HEK293 (cell line): ENCODE data around the gene ACTRT2.

Experiments
- CTCF ChIA-PET: fragments of 350-600 bp; formaldehyde crosslinking; extraction: SDS; loops from one replicate; lab custom pipeline; 2021; ENCODE audit warnings: antibody characterized with exemption; lab: Yijun Ruan, JAX
- POLR2A ChIA-PET: fragments of 300-600 bp; formaldehyde crosslinking; extraction: SDS; loops from one replicate; lab custom pipeline; 2020; ENCODE audit warnings: antibody characterized with exemption, inconsistent platforms; lab: Yijun Ruan, JAX
- H3K27ac ChIP-seq: fragments of 200-500 bp; sonication (Bioruptor generic); 2 replicates; pipeline ENCODE4 v1.5.1; 2014; ENCODE audit warnings: low read depth, low read length, control low read depth, inconsistent platforms; ENCODE audit errors: extremely low read depth
- H3K36me3 ChIP-seq, 2 experiments: fragments of 200-500 bp in 1 of 2; sonication (Bioruptor generic) in 1 of 2; 1 replicate in 1 of 2; 2 replicates in 1 of 2; pipeline ENCODE4 v1.5.1; 2014 to 2017; ENCODE audit warnings: inconsistent platforms in 2 of 2, low read length in 2 of 2; ENCODE audit not compliant: control insufficient read depth in 2 of 2, insufficient read depth in 1 of 2
- H3K4me1 ChIP-seq: fragments of 200-500 bp; sonication (Bioruptor generic); 2 replicates; pipeline ENCODE4 v1.5.1; 2014; ENCODE audit warnings: mild to moderate bottlenecking, low read length, inconsistent platforms; ENCODE audit not compliant: control insufficient read depth, insufficient read depth
- H3K4me3 ChIP-seq: 2 replicates; pipeline ENCODE4 v1.5.1; 2011; ENCODE audit warnings: low read depth, mild to moderate bottlenecking, control low read depth, low read length, moderate library complexity
- H3K9me3 ChIP-seq: fragments of 200-500 bp; sonication (Bioruptor generic); 2 replicates; pipeline ENCODE4 v1.5.1; 2014; ENCODE audit warnings: low read depth, low read length, inconsistent platforms; ENCODE audit not compliant: control insufficient read depth, insufficient read depth
- BCL6B ChIP-seq: fragments of 450-650 bp; formaldehyde crosslinking; IDR thresholded peaks from 2 replicates; pipeline ENCODE4 v1.5.1; 2017; ENCODE audit warnings: missing biosample characterization, missing genetic modification characterization
- OVOL3 ChIP-seq: fragments of 450-650 bp; formaldehyde crosslinking; IDR thresholded peaks from 2 replicates; pipeline ENCODE4 v1.5.1; 2016; ENCODE audit warnings: missing biosample characterization, missing genetic modification characterization
- PRDM4 ChIP-seq: fragments of 450-650 bp; formaldehyde crosslinking; IDR thresholded peaks from 2 replicates; pipeline ENCODE4 v1.5.1; 2017; ENCODE audit warnings: missing biosample characterization, missing genetic modification characterization
- SCRT1 ChIP-seq: fragments of 450-650 bp; formaldehyde crosslinking; IDR thresholded peaks from 2 replicates; pipeline ENCODE4 v1.5.1; 2016; ENCODE audit warnings: missing biosample characterization, missing genetic modification characterization, borderline replicate concordance
- SETDB1 ChIP-seq: IDR thresholded peaks from one replicate; pipeline ENCODE4 v1.6.1; 2017; ENCODE audit warnings: mild to moderate bottlenecking, low read length, moderate library complexity, mixed read lengths; ENCODE audit not compliant: insufficient read length
- YY2 ChIP-seq: fragments of 450-650 bp; formaldehyde crosslinking; IDR thresholded peaks from 2 replicates; pipeline ENCODE4 v1.5.1; 2016; ENCODE audit warnings: missing biosample characterization, missing genetic modification characterization
- ZNF155 ChIP-seq: fragments of 450-650 bp; formaldehyde crosslinking; IDR thresholded peaks from 2 replicates; pipeline ENCODE4 v1.5.1; 2016; ENCODE audit warnings: missing biosample characterization, missing genetic modification characterization
- ZNF169 ChIP-seq: fragments of 450-650 bp; formaldehyde crosslinking; IDR thresholded peaks from 2 replicates; pipeline ENCODE4 v1.5.1; 2016; ENCODE audit warnings: missing biosample characterization, missing genetic modification characterization
- ZNF521 ChIP-seq: fragments of 450-650 bp; formaldehyde crosslinking; IDR thresholded peaks from 2 replicates; pipeline ENCODE4 v1.5.1; 2017; ENCODE audit warnings: missing biosample characterization, mild to moderate bottlenecking, missing genetic modification characterization
- ZNF548 ChIP-seq: fragments of 450-650 bp; formaldehyde crosslinking; IDR thresholded peaks from 2 replicates; pipeline ENCODE4 v1.5.1; 2016; ENCODE audit warnings: missing biosample characterization, missing genetic modification characterization
- ZNF555 ChIP-seq: fragments of 450-650 bp; formaldehyde crosslinking; conservative IDR thresholded peaks from 2 replicates; pipeline ENCODE4 v1.5.1; 2017; ENCODE audit warnings: missing biosample characterization, mild to moderate bottlenecking, missing genetic modification characterization, inconsistent platforms
- ZNF558 ChIP-seq: fragments of 450-650 bp; formaldehyde crosslinking; IDR thresholded peaks from 2 replicates; pipeline ENCODE4 v1.5.1; 2016; ENCODE audit warnings: missing biosample characterization, missing genetic modification characterization
- ZNF600 ChIP-seq: fragments of 450-650 bp; formaldehyde crosslinking; IDR thresholded peaks from 2 replicates; pipeline ENCODE4 v1.5.1; 2016; ENCODE audit warnings: missing biosample characterization, missing genetic modification characterization
- ZNF776 ChIP-seq: fragments of 450-650 bp; formaldehyde crosslinking; IDR thresholded peaks from 2 replicates; pipeline ENCODE4 v1.5.0; 2017; ENCODE audit warnings: missing biosample characterization, missing genetic modification characterization, borderline replicate concordance
- ZNF792 ChIP-seq: fragments of 450-650 bp; formaldehyde crosslinking; IDR thresholded peaks from 2 replicates; pipeline ENCODE4 v1.5.1; 2016; ENCODE audit warnings: missing biosample characterization, missing genetic modification characterization
- ZSCAN30 ChIP-seq: fragments of 450-650 bp; IDR thresholded peaks from 2 replicates; pipeline ENCODE4 v1.5.1; 2018; ENCODE audit warnings: missing biosample characterization, mild to moderate bottlenecking, missing genetic modification characterization, moderate library complexity
- TF ChIP-seq, protein P1 (sequence below): fragments of 450-650 bp; IDR thresholded peaks from 2 replicates; pipeline ENCODE4 v1.5.1; 2018; ENCODE audit warnings: missing biosample characterization, mild to moderate bottlenecking, missing genetic modification characterization
- TF ChIP-seq, protein P2 (sequence below): fragments of 450-650 bp; formaldehyde crosslinking; IDR thresholded peaks from 2 replicates; pipeline ENCODE4 v1.5.1; 2016; ENCODE audit warnings: missing biosample characterization, missing genetic modification characterization
- TF ChIP-seq, protein P3 (sequence below): fragments of 450-650 bp; formaldehyde crosslinking; IDR thresholded peaks from 2 replicates; pipeline ENCODE4 v1.5.1; 2016; ENCODE audit warnings: missing biosample characterization, missing genetic modification characterization

ACTRT2 gene

GRCh38 chr1:3053366-3053980, 32.2 kb downstream of the ACTRT2 start:
- Histone ChIP-seq H3K4me1 (no peaks in the 10 kb centered on the region), H3K36me3 (no peaks in the 10 kb centered on the region), H3K4me3 (no peak overlapping the region)
- TF ChIP-seq ZNF155 (tag by site-specific recombination) (no peak), OVOL3 (tag by site-specific recombination) (no peak), ZSCAN30 (tag by site-specific recombination) (no peak), PRDM4 (tag by site-specific recombination) (no peak), ZNF600 (tag by site-specific recombination) (no peak), ZNF548 (tag by site-specific recombination) (no peak), SETDB1 (no peak), ZNF776 (tag by site-specific recombination) (no peak), ZNF169 (tag by site-specific recombination) (no peak), ZNF792 (tag by site-specific recombination) (no peak), ZNF558 (tag by site-specific recombination) (no peak), ZNF555 (tag by site-specific recombination) (no peak), SCRT1 (no peak), ZNF521 (tag by site-specific recombination) (no peak), BCL6B (tag by site-specific recombination) (no peak), YY2 (no peak)
- TF ChIP-seq, protein P1, sequence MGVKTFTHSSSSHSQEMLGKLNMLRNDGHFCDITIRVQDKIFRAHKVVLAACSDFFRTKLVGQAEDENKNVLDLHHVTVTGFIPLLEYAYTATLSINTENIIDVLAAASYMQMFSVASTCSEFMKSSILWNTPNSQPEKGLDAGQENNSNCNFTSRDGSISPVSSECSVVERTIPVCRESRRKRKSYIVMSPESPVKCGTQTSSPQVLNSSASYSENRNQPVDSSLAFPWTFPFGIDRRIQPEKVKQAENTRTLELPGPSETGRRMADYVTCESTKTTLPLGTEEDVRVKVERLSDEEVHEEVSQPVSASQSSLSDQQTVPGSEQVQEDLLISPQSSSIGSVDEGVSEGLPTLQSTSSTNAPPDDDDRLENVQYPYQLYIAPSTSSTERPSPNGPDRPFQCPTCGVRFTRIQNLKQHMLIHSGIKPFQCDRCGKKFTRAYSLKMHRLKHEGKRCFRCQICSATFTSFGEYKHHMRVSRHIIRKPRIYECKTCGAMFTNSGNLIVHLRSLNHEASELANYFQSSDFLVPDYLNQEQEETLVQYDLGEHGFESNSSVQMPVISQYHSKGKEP (tag by site-specific recombination): no peak
- TF ChIP-seq, protein P2, sequence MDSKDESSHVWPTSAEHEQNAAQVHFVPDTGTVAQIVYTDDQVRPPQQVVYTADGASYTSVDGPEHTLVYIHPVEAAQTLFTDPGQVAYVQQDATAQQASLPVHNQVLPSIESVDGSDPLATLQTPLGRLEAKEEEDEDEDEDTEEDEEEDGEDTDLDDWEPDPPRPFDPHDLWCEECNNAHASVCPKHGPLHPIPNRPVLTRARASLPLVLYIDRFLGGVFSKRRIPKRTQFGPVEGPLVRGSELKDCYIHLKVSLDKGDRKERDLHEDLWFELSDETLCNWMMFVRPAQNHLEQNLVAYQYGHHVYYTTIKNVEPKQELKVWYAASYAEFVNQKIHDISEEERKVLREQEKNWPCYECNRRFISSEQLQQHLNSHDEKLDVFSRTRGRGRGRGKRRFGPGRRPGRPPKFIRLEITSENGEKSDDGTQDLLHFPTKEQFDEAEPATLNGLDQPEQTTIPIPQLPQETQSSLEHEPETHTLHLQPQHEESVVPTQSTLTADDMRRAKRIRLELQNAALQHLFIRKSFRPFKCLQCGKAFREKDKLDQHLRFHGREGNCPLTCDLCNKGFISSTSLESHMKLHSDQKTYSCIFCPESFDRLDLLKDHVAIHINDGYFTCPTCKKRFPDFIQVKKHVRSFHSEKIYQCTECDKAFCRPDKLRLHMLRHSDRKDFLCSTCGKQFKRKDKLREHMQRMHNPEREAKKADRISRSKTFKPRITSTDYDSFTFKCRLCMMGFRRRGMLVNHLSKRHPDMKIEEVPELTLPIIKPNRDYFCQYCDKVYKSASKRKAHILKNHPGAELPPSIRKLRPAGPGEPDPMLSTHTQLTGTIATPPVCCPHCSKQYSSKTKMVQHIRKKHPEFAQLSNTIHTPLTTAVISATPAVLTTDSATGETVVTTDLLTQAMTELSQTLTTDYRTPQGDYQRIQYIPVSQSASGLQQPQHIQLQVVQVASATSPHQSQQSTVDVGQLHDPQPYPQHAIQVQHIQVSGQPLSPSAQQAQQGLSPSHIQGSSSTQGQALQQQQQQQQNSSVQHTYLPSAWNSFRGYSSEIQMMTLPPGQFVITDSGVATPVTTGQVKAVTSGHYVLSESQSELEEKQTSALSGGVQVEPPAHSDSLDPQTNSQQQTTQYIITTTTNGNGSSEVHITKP: no peak
- TF ChIP-seq, protein P3, sequence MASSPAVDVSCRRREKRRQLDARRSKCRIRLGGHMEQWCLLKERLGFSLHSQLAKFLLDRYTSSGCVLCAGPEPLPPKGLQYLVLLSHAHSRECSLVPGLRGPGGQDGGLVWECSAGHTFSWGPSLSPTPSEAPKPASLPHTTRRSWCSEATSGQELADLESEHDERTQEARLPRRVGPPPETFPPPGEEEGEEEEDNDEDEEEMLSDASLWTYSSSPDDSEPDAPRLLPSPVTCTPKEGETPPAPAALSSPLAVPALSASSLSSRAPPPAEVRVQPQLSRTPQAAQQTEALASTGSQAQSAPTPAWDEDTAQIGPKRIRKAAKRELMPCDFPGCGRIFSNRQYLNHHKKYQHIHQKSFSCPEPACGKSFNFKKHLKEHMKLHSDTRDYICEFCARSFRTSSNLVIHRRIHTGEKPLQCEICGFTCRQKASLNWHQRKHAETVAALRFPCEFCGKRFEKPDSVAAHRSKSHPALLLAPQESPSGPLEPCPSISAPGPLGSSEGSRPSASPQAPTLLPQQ (tag by site-specific recombination): no peak
- TF ChIP-seq, all 188 proteins: peak for 0
- Histone ChIP-seq H3K9me3 (no peaks in the 10 kb centered on the region), H3K27ac (no peak overlapping the region)
- POLR2A ChIA-PET: no interaction called here
- CTCF ChIA-PET: no interaction called here
